ACC112 (cell line): ENCODE data around the gene ADD2.

Experiments used
- H2AFZ ChIP-seq: fragments of 200-600 bp; sonication (generic); one replicate; pipeline ENCODE4 v1.6.0; 2017; ENCODE audit warnings: antibody characterized with exemption, low read length; ENCODE audit not compliant: unreplicated experiment
- H3K27ac ChIP-seq: fragments of 200-600 bp; sonication (generic); 2 replicates; pipeline ENCODE4 v1.5.1; 2014; ENCODE audit warnings: low read depth, mild to moderate bottlenecking, antibody characterized with exemption, low read length, moderate library complexity
- H3K27me3 ChIP-seq: fragments of 200-600 bp; sonication (generic); 2 replicates; pipeline ENCODE4 v1.6.1; 2014; ENCODE audit warnings: mild to moderate bottlenecking, antibody characterized with exemption, low read length, moderate library complexity, mixed read lengths; ENCODE audit not compliant: insufficient read depth
- H3K36me3 ChIP-seq: fragments of 200-600 bp; sonication (generic); 2 replicates; pipeline ENCODE4 v1.6.1; 2016; ENCODE audit warnings: mild to moderate bottlenecking, antibody characterized with exemption, low read length, moderate library complexity, mixed read lengths; ENCODE audit not compliant: insufficient read depth
- H3K4me1 ChIP-seq: fragments of 200-600 bp; sonication (generic); one replicate; pipeline ENCODE4 v1.6.1; 2016; ENCODE audit warnings: low read length, mixed read lengths; ENCODE audit not compliant: insufficient read depth, unreplicated experiment, control insufficient read depth
- H3K4me3 ChIP-seq: fragments of 200-600 bp; sonication (generic); 2 replicates; pipeline ENCODE4 v1.5.1; 2014; ENCODE audit warnings: mild to moderate bottlenecking, low read depth, low read length
- H3K79me2 ChIP-seq: fragments of 200-600 bp; sonication (generic); one replicate; pipeline ENCODE4 v1.6.0; 2016; ENCODE audit warnings: low read length; ENCODE audit not compliant: control insufficient read depth, unreplicated experiment, insufficient read depth

ADD2 gene

GRCh38 chr2:70779911-70780545 lies 12.0 kb upstream of the ADD2 start:
- Histone ChIP-seq H2AFZ (no peak overlapping the region), H3K4me3 (no peak overlapping the region), H3K79me2 (no peaks in the 10 kb centered on the region), H3K27ac (no peak overlapping the region), H3K27me3 (peaks cover 23% of the 10 kb centered on the region), H3K4me1 (peaks cover 4% of the 10 kb centered on the region), H3K36me3 (no peaks in the 10 kb centered on the region)

- Histone ChIP-seq H3K36me3 (no peaks in the 10 kb centered on the region), H2AFZ (no peak overlapping the region), H3K27ac (no peak overlapping the region), H3K27me3 (peaks cover 28% of the 10 kb centered on the region), H3K4me3 (no peak overlapping the region), H3K79me2 (no peaks in the 10 kb centered on the region), H3K4me1 (peaks cover 4% of the 10 kb centered on the region)
Observed at GRCh38 chr2:70779491-70779890, 11.5 kb upstream of the ADD2 start.

GRCh38 chr2:70778676-70779075 lies 10.7 kb upstream of the ADD2 start:
- no peak overlapping the region for H2AFZ ChIP-seq
- peaks cover 4% of the 10 kb centered on the region for H3K4me1 ChIP-seq
- no peak overlapping the region for H3K27ac ChIP-seq
- H3K4me3 ChIP-seq, result no peak overlapping the region
- no peaks in the 10 kb centered on the region for H3K36me3 ChIP-seq
- no peaks in the 10 kb centered on the region for H3K79me2 ChIP-seq
- peaks cover 36% of the 10 kb centered on the region for H3K27me3 ChIP-seq

GRCh38 chr2:70777450-70777849 lies 9.4 kb upstream of the ADD2 start:
- H3K27me3 ChIP-seq, result peaks cover 48% of the 10 kb centered on the region
- no peak overlapping the region for H3K4me3 ChIP-seq
- H3K4me1 ChIP-seq, result peaks cover 4% of the 10 kb centered on the region
- no peaks in the 10 kb centered on the region for H3K79me2 ChIP-seq
- H3K36me3 ChIP-seq, result no peaks in the 10 kb centered on the region
- H3K27ac ChIP-seq, result no peak overlapping the region
- H2AFZ ChIP-seq, result no peak overlapping the region

GRCh38 chr2:70776266-70776665 lies 8.3 kb upstream of the ADD2 start:
- peaks cover 4% of the 10 kb centered on the region for H3K4me1 ChIP-seq
- H2AFZ ChIP-seq, result no peak overlapping the region
- H3K79me2 ChIP-seq, result no peaks in the 10 kb centered on the region
- peaks cover 60% of the 10 kb centered on the region for H3K27me3 ChIP-seq
- H3K27ac ChIP-seq, result no peak overlapping the region
- H3K36me3 ChIP-seq, result no peaks in the 10 kb centered on the region
- no peak overlapping the region for H3K4me3 ChIP-seq

GRCh38 chr2:70775141-70775540 lies 7.1 kb upstream of the ADD2 start:
- H3K79me2 ChIP-seq, result no peaks in the 10 kb centered on the region
- H3K27me3 ChIP-seq, result peaks cover 70% of the 10 kb centered on the region
- peaks cover 4% of the 10 kb centered on the region for H3K4me1 ChIP-seq
- H3K27ac ChIP-seq, result no peak overlapping the region
- H3K4me3 ChIP-seq, result no peak overlapping the region
- H3K36me3 ChIP-seq, result no peaks in the 10 kb centered on the region
- H2AFZ ChIP-seq, result no peak overlapping the region

GRCh38 chr2:70772486-70773155 lies 4.6 kb upstream of the ADD2 start:
- peaks cover 87% of the 10 kb centered on the region for H3K27me3 ChIP-seq
- no peaks in the 10 kb centered on the region for H3K79me2 ChIP-seq
- no peaks in the 10 kb centered on the region for H3K36me3 ChIP-seq
- no peak overlapping the region for H3K4me3 ChIP-seq
- no peak overlapping the region for H2AFZ ChIP-seq
- peaks cover 3% of the 10 kb centered on the region for H3K4me1 ChIP-seq
- H3K27ac ChIP-seq, result no peak overlapping the region

- Histone ChIP-seq H3K27me3 (peaks cover 96% of the 10 kb centered on the region), H3K4me3 (no peak overlapping the region)
Observed at GRCh38 chr2:70771446-70771845, 3.4 kb upstream of the ADD2 start.

GRCh38 chr2:70769450-70769849 lies 1.4 kb upstream of the ADD2 start:
- Histone ChIP-seq H3K4me1 (no peaks in the 10 kb centered on the region), H3K27me3 (peaks cover 95% of the 10 kb centered on the region), H2AFZ (no peak overlapping the region), H3K36me3 (no peaks in the 10 kb centered on the region), H3K4me3 (no peak overlapping the region), H3K27ac (no peak overlapping the region), H3K79me2 (no peaks in the 10 kb centered on the region)

More at GRCh38 chr2:70771446-70771845, 3.4 kb upstream of the ADD2 start:
- H3K27ac ChIP-seq, result no peak overlapping the region
- no peaks in the 10 kb centered on the region for H3K4me1 ChIP-seq
- H3K36me3 ChIP-seq, result no peaks in the 10 kb centered on the region
- H2AFZ ChIP-seq, result no peak overlapping the region
- no peaks in the 10 kb centered on the region for H3K79me2 ChIP-seq

GRCh38 chr2:70768590-70769085 lies 638 bp upstream of the ADD2 start:
- Histone ChIP-seq H3K79me2 (no peaks in the 10 kb centered on the region), H2AFZ (no peak overlapping the region), H3K4me1 (no peaks in the 10 kb centered on the region), H3K36me3 (no peaks in the 10 kb centered on the region), H3K27ac (no peak overlapping the region), H3K27me3 (peaks cover 93% of the 10 kb centered on the region), H3K4me3 (no peak overlapping the region)
